PC-3 (cell line): ENCODE data around the gene LGALS3BP.

Experiments used
- CTCF ChIP-seq: fragments of 300-600 bp; sonication (generic); conservative IDR thresholded peaks from 2 replicates; pipeline ENCODE4 v1.5.1; 2017; ENCODE audit warnings: antibody characterized with exemption, low read depth, mild to moderate bottlenecking, low read length
- EZH2 ChIP-seq: fragments of 300-600 bp; sonication (generic); IDR thresholded peaks from one replicate; pipeline ENCODE4 v1.6.1; 2017; ENCODE audit warnings: antibody characterized with exemption, mild to moderate bottlenecking, low read length; ENCODE audit not compliant: unreplicated experiment
- EZH2phosphoT487 ChIP-seq: fragments of 300-600 bp; sonication (generic); IDR thresholded peaks from 2 replicates; pipeline ENCODE4 v1.6.1; 2018; ENCODE audit warnings: mild to moderate bottlenecking, antibody characterized with exemption, low read length, borderline replicate concordance

- TF ChIP-seq EZH2 (no peak), CTCF (no peak), EZH2phosphoT487 (no peak)
These were observed 21.7 kb upstream of the LGALS3BP start for GRCh38 chr17:79001190-79002020.
